ENCODE measurements around the gene SLCO3A1.

Gene SLCO3A1

DNA sequence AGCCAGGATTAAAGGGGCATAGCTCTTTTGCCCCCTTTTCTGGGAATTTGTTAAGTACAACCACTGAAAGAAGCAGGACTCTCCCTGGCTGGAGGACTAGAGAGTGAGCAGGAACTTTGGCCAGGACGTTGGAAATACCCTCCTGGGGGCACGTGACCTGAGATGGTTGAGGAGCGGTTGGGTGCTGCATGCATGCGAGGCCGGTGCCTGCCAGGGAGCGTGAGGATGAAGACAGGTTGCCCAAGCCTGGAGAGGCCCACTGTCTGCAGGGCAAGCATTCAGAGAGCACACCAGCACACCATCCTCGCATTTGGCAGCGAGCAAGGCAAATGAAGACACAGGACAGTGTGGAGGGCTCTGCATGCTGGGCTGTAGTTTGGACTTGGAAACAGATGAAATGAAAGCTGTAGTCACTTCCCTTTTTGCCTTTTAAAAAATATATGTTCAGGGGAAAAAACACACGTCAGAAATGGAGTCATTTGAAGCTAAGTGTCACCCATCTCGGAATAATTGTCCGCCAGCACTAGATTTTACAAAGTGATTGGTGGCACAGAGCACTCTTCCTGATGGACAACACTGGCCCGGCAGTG is 217.6 kb downstream of the SLCO3A1 start:
- H3K9ac ChIP-seq (ENCODE audit: low read length), result no peak overlapping the region
- no peak overlapping the region for H3K4me3 ChIP-seq (ENCODE audit: low read depth in 1 of 2, low read length in 2 of 2)
- H3K36me3 ChIP-seq (ENCODE audit: insufficient read depth, low read length), result no peaks in the 10 kb centered on the region
- H3K27ac ChIP-seq (ENCODE audit: low read depth, low read length), result no peak overlapping the region
- H3K4me1 ChIP-seq (ENCODE audit: insufficient read depth, low read length), result no peaks in the 10 kb centered on the region
- H3K27me3 ChIP-seq (ENCODE audit: control insufficient read depth in 1 of 2, insufficient read depth in 2 of 2, low read length in 2 of 2), result no peaks in the 10 kb centered on the region
- H3K9me3 ChIP-seq (ENCODE audit: low read length), result no peaks in the 10 kb centered on the region

DNA sequence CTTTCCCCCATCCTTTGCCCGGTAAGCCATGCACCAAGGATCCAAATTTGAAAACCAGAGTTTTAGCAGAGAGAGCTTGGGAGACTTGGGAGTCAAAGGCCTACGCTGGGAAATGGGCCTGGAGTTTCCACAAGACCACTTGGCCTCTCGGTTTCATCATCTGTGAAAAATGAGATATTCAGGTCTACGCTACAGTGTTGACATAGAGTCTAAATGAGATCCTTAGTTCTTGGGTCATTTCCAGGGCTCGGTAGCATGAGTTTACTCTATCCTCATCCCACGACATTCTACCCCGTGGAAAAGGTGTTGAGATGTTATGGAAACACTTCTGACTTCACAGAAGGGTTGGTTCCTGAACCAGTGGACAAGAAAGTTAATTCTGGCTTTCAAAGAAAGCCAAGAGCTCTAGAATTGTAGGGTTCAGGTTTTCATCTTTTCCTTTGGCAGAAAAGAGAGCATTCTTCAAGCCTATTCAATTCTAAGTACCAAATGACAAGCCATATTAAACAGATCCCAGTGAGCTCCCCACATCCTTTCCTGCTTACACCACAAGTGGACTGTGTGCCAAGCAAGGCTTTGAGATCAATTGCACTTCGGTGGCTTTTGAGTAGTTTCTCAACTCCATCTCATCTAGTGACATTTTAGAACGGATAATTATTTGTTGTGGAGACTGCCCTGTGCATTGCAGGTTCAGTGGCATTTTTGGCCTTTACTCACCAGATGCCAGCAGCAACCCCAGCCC is 219.7 kb downstream of the SLCO3A1 start:
- Histone ChIP-seq H3K27ac (ENCODE audit: low read depth, low read length) (no peak overlapping the region), H3K27me3 (ENCODE audit: control insufficient read depth in 1 of 2, insufficient read depth in 2 of 2, low read length in 2 of 2) (no peaks in the 10 kb centered on the region), H3K9me3 (ENCODE audit: low read length) (no peaks in the 10 kb centered on the region), H3K4me3 (ENCODE audit: low read depth in 1 of 2, low read length in 2 of 2) (no peak overlapping the region), H3K36me3 (ENCODE audit: insufficient read depth, low read length) (no peaks in the 10 kb centered on the region), H3K4me1 (ENCODE audit: insufficient read depth, low read length) (no peaks in the 10 kb centered on the region), H3K9ac (ENCODE audit: low read length) (no peak overlapping the region)

DNA sequence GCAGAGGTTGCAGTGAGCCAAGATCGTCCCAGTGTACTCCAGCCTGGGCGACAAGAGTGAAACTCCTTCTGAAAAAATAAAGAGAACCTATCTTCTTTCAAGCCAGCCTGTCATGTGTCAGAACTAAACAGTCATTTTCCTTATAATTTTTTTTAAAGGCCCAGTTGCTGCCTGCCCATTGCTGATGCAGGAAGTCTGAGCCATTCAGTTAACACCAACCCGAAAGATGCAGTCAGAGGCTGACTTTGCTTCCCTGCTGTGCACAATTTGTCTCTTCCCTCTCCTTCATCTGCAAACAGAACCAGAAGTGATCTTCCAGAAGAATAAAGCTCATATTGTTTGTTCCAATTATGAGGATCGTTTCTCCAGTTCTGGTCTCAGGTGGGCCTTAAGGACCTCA is 220.6 kb downstream of the SLCO3A1 start:
- Histone ChIP-seq H3K27me3 (ENCODE audit: control insufficient read depth in 1 of 2, insufficient read depth in 2 of 2, low read length in 2 of 2) (no peaks in the 10 kb centered on the region), H3K4me3 (ENCODE audit: low read depth in 1 of 2, low read length in 2 of 2) (no peak overlapping the region), H3K4me1 (ENCODE audit: insufficient read depth, low read length) (no peaks in the 10 kb centered on the region), H3K36me3 (ENCODE audit: insufficient read depth, low read length) (no peaks in the 10 kb centered on the region), H3K9me3 (ENCODE audit: low read length) (no peaks in the 10 kb centered on the region), H3K27ac (ENCODE audit: low read depth, low read length) (no peak overlapping the region), H3K9ac (ENCODE audit: low read length) (no peak overlapping the region)

DNA sequence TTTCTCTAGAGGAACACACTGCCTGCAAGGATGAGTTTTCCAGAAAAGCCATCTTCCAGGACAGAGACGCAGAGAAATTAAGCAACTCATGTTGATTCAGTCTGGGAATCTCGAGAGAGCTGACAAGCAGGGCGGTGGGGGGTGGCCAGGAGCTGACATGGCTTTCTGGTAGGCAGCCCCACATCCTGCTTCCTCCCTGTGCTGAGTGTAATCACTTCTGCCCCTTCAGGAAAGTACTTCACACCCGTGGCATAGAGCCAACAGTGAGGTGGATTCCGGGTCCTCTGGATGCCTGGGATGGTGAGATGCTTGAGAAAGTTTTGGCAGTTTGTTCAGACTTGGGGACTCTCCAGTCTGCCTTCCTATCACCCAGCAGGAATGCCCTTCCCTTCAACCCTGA is 221.1 kb downstream of the SLCO3A1 start:
- Histone ChIP-seq H3K27me3 (ENCODE audit: control insufficient read depth in 1 of 2, insufficient read depth in 2 of 2, low read length in 2 of 2) (no peaks in the 10 kb centered on the region), H3K36me3 (ENCODE audit: insufficient read depth, low read length) (no peaks in the 10 kb centered on the region), H3K27ac (ENCODE audit: low read depth, low read length) (no peak overlapping the region), H3K9me3 (ENCODE audit: low read length) (no peaks in the 10 kb centered on the region), H3K9ac (ENCODE audit: low read length) (no peak overlapping the region), H3K4me3 (ENCODE audit: low read depth in 1 of 2, low read length in 2 of 2) (no peak overlapping the region), H3K4me1 (ENCODE audit: insufficient read depth, low read length) (no peaks in the 10 kb centered on the region)

DNA sequence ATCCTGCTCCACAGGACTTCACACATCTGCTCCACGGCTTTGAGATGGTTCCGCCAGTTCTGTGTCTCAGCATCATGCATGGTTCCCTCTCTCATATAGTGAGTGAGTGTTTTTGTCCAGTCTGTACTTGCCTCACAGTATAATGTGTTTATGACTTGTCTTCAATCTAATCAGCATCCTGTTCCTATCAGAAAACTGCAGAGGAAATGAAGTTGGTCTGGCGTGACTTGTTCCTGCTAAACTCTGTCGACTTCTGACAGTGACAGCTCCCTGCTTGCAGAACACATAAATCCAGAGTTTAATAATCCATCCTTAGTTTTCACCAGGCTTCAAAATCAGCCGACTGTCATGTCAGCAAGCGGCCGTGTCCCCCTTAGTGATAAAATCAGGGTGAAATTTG is 222.3 kb downstream of the SLCO3A1 start:
- Histone ChIP-seq H3K9ac (ENCODE audit: low read length) (no peak overlapping the region), H3K4me3 (ENCODE audit: low read depth in 1 of 2, low read length in 2 of 2) (no peak overlapping the region), H3K9me3 (ENCODE audit: low read length) (no peaks in the 10 kb centered on the region), H3K4me1 (ENCODE audit: insufficient read depth, low read length) (no peaks in the 10 kb centered on the region), H3K27me3 (ENCODE audit: control insufficient read depth in 1 of 2, insufficient read depth in 2 of 2, low read length in 2 of 2) (no peaks in the 10 kb centered on the region), H3K27ac (ENCODE audit: low read depth, low read length) (no peak overlapping the region), H3K36me3 (ENCODE audit: insufficient read depth, low read length) (no peaks in the 10 kb centered on the region)

DNA sequence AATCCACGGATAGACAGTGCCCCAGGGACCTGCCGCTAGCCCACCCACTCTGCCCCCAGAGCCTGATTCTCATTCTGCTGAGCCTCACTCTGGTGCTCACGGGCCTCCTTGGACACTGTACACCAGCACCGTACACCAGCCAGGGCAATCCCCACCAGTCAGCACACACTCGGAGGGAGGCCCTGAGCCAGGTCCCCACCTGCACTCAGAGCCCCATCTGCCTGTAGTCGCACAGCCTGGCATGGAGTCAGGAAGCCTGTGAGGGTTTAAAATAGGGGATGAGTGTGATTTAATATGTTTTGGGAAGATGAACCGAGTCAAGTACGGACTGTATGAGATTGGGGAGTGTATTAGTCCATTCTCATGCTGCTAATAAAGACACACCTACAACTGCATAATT is 223.0 kb downstream of the SLCO3A1 start:
- Histone ChIP-seq H3K36me3 (ENCODE audit: insufficient read depth, low read length) (no peaks in the 10 kb centered on the region), H3K4me3 (ENCODE audit: low read depth in 1 of 2, low read length in 2 of 2) (no peak overlapping the region), H3K27ac (ENCODE audit: low read depth, low read length) (no peak overlapping the region), H3K27me3 (ENCODE audit: control insufficient read depth in 1 of 2, insufficient read depth in 2 of 2, low read length in 2 of 2) (no peaks in the 10 kb centered on the region), H3K9me3 (ENCODE audit: low read length) (no peaks in the 10 kb centered on the region), H3K9ac (ENCODE audit: low read length) (no peak overlapping the region), H3K4me1 (ENCODE audit: insufficient read depth, low read length) (no peaks in the 10 kb centered on the region)

DNA sequence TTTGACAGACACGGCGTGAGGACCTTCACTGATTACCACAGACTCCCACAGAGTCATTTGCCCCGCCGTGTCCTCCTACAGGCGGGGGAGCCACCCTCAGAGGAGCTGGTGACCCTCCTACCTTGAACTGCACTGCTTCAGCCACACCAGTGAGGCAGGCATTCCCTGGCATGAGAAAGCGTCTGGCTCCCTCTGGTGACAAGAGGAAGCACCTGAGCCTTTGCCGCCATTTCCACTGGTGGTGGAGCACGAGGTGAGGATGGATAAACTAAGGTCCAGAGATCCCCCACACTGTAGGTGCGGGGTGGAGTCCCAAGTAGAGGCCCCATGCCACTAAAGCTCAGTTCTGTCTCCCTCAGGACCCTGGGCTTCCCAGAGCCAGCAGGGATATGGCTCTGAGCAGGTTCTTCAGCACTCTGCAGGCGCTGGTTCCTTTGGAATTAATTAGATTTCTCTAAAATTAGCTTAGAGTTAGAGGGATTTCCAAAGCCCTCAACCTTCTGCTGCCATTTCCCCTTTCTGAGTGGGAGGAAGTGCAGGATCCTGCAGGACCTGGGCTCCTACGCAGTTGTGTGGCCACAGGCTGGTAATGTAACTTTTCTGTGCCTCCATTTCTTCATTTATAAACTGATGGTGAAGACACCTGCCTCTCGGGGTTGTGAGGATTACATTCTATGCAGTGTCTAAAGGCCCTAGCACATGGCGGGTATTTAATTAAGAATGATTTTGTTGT is 224.0 kb downstream of the SLCO3A1 start:
- Histone ChIP-seq H3K27ac (ENCODE audit: low read depth, low read length) (no peak overlapping the region), H3K9me3 (ENCODE audit: low read length) (no peaks in the 10 kb centered on the region), H3K9ac (ENCODE audit: low read length) (no peak overlapping the region), H3K4me1 (ENCODE audit: insufficient read depth, low read length) (peaks cover 9% of the 10 kb centered on the region), H3K36me3 (ENCODE audit: insufficient read depth, low read length) (no peaks in the 10 kb centered on the region), H3K4me3 (ENCODE audit: low read depth in 1 of 2, low read length in 2 of 2) (no peak overlapping the region), H3K27me3 (ENCODE audit: control insufficient read depth in 1 of 2, insufficient read depth in 2 of 2, low read length in 2 of 2) (no peaks in the 10 kb centered on the region)

DNA sequence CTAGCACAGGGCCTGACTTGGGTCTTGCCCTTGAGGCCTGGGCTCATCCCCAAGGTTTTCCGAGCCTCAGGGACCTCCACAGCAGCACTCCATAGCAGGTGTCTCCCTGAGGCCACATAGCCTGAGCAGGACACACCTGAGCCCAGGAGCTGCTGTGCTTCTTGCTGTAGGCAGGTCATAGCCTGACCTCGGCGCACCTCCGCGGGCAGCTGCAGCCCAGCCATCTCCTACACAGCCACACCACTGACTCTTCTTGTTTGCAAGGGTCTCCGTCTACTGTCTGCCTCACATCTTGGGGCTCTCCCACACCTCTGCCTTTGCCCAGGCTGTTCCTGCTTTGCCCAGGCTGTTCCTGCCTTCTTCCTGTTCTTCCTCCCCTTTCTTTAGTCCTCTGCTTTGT is 224.8 kb downstream of the SLCO3A1 start:
- H3K9me3 ChIP-seq (ENCODE audit: low read length), result no peaks in the 10 kb centered on the region
- peaks cover 9% of the 10 kb centered on the region for H3K4me1 ChIP-seq (ENCODE audit: insufficient read depth, low read length)
- H3K9ac ChIP-seq (ENCODE audit: low read length), result no peak overlapping the region
- no peak overlapping the region for H3K4me3 ChIP-seq (ENCODE audit: low read depth in 1 of 2, low read length in 2 of 2)
- no peak overlapping the region for H3K27ac ChIP-seq (ENCODE audit: low read depth, low read length)
- H3K36me3 ChIP-seq (ENCODE audit: insufficient read depth, low read length), result no peaks in the 10 kb centered on the region
- no peaks in the 10 kb centered on the region for H3K27me3 ChIP-seq (ENCODE audit: control insufficient read depth in 1 of 2, insufficient read depth in 2 of 2, low read length in 2 of 2)

DNA sequence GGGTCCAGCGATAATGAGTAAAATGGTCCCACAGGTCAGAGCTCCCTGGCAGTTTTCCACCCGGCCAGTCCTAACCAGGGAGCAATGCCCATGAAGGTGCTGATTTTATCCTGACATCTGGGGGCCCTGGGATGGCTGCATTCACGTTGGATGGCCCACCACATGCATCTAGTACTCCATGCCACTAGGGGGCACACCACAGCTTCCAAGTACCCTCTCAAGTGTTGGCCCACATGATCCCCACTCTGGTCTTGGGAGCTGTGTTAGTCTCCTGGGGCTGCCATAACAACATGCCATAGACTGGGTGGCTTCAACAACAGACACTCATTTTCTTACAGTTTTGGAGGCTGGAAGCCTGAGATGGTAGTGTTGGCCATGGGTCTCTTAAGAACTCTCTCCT is 225.5 kb downstream of the SLCO3A1 start:
- H3K4me3 ChIP-seq (ENCODE audit: low read depth in 1 of 2, low read length in 2 of 2), result no peak overlapping the region
- H3K36me3 ChIP-seq (ENCODE audit: insufficient read depth, low read length), result no peaks in the 10 kb centered on the region
- no peak overlapping the region for H3K9ac ChIP-seq (ENCODE audit: low read length)
- H3K9me3 ChIP-seq (ENCODE audit: low read length), result no peaks in the 10 kb centered on the region
- H3K4me1 ChIP-seq (ENCODE audit: insufficient read depth, low read length), result peaks cover 9% of the 10 kb centered on the region
- no peaks in the 10 kb centered on the region for H3K27me3 ChIP-seq (ENCODE audit: control insufficient read depth in 1 of 2, insufficient read depth in 2 of 2, low read length in 2 of 2)
- H3K27ac ChIP-seq (ENCODE audit: low read depth, low read length), result no peak overlapping the region

DNA sequence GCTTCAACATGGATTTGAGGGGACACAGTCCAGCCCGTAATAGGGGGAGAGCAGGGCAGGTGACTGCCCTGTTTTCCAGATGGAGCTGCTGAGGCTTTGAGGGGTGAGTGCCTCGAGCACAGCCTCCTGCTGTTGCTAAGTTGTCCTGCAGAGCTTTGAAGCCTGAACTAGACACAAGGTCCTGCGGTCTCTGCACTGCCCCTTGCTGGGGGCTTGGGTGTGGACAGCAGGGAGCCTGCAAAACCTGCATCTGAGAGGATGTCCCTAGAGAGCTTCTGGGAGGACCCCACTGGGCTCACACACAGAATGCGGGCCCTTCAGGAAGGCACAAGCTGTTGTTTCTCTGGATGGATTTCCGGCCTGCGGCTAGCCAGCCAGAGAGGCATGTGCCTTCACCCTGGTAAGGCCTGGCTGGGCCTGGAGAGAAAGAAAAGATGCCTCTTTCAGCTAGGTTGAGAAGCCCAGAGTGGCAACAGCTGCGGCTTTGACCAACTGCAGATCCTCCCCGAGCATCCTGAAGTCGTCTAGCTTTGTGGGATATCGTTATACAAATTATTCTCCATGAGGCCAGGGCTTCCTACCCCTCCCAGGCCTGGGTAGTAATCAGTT is 226.2 kb downstream of the SLCO3A1 start:
- no peak overlapping the region for H3K9ac ChIP-seq (ENCODE audit: low read length)
- no peak overlapping the region for H3K27ac ChIP-seq (ENCODE audit: low read depth, low read length)
- H3K4me1 ChIP-seq (ENCODE audit: insufficient read depth, low read length), result peaks cover 9% of the 10 kb centered on the region

DNA sequence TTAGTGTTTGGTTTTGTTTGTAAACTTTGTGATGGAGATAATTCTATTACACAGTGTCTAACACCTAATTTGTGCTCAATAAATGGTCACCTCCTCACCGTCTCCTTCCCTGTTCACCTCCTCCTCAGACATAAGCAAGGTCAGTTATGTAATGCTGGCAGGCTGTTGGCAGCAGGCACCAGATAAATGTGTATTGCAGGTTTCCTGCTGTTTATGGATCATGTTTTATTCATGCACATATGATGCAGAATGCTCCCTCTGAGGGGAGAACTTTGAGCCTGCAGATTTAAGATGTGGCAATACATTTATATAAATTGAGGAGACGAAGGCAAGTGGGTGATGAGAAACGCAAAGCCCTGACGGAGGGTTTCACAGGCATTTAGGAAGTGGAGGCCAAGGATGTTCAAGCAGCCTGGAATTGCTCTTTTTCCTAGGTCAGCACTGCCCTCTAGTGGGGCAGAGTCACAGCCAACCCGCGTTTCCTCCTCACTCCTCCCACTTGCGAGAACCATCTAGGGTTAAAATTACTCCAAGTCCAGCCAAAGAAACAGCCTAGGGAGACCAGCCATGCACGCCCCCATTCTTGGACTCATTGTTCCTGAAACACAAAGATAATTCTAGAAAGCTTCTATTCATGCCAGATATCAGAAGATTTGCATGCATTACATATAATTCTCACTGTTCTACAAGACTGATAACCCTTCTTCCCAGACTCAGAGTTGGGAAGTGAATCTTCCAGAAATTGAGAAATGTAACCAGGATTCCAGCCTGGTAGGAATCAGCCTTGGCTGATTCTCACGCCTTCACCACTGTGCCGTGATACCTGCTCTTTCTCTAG is 228.7 kb downstream of the SLCO3A1 start:
- Histone ChIP-seq H3K4me3 (ENCODE audit: low read depth in 1 of 2, low read length in 2 of 2) (no peak overlapping the region), H3K4me1 (ENCODE audit: insufficient read depth, low read length) (peaks cover 9% of the 10 kb centered on the region), H3K9ac (ENCODE audit: low read length) (no peak overlapping the region), H3K27me3 (ENCODE audit: control insufficient read depth in 1 of 2, insufficient read depth in 2 of 2, low read length in 2 of 2) (no peaks in the 10 kb centered on the region), H3K9me3 (ENCODE audit: low read length) (no peaks in the 10 kb centered on the region), H3K36me3 (ENCODE audit: insufficient read depth, low read length) (no peaks in the 10 kb centered on the region), H3K27ac (ENCODE audit: low read depth, low read length) (no peak overlapping the region)

More for the DNA sequence above, 226.2 kb downstream of the SLCO3A1 start:
- H3K36me3 ChIP-seq (ENCODE audit: insufficient read depth, low read length), result no peaks in the 10 kb centered on the region
- H3K4me3 ChIP-seq (ENCODE audit: low read depth in 1 of 2, low read length in 2 of 2), result no peak overlapping the region
- no peaks in the 10 kb centered on the region for H3K9me3 ChIP-seq (ENCODE audit: low read length)
- H3K27me3 ChIP-seq (ENCODE audit: control insufficient read depth in 1 of 2, insufficient read depth in 2 of 2, low read length in 2 of 2), result no peaks in the 10 kb centered on the region
